ENCODE results near the gene JPT1.

JPT1 gene

DNA sequence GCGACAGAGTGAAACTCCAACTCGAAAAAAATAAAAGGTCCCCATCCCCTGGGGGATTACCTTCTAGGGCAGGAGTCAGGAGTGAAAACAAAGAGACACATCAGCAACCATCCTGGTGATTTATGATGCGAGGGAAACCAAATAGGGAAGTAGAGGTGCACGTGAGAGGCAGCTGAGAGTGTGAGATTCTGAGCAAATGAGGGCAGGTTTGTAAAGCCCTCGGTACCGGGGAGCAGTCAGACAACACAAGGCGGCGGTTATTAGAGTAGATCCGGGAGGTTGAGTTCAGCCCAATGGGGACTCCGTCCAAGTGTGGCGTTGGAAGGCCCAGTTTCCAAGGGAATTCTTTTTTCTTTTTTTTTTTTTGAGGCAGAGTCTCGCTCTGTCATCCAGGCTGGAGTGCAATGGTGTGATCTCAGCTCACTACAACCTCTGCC lies 51.9 kb downstream of the JPT1 start:
- DNase-seq = no peak

DNA sequence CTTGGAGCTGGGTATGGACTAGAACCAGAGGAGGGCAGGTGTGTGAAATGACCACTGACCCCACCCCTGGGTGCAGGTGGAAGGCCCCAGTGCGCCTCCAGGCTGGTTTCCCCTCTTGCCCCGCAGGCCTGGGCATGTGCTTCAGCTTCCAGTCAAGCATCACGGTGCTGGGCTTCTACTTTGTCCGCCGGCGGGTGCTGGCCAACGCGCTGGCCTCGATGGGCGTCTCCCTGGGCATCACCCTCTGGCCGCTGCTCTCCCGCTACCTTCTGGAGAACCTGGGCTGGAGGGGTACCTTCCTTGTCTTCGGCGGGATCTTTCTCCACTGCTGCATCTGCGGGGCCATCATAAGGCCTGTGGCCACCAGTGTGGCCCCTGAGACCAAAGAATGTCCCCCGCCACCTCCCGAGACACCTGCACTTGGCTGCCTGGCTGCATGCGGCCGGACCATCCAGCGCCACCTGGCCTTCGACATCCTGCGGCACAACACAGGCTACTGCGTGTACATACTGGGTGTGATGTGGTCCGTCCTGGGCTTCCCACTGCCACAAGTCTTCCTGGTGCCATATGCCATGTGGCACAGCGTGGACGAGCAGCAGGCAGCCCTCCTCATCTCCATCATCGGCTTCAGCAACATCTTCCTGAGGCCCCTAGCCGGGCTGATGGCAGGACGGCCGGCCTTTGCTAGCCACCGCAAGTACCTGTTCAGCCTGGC lies 54.3 kb downstream of the JPT1 start:
- no peak for DNase-seq

DNA sequence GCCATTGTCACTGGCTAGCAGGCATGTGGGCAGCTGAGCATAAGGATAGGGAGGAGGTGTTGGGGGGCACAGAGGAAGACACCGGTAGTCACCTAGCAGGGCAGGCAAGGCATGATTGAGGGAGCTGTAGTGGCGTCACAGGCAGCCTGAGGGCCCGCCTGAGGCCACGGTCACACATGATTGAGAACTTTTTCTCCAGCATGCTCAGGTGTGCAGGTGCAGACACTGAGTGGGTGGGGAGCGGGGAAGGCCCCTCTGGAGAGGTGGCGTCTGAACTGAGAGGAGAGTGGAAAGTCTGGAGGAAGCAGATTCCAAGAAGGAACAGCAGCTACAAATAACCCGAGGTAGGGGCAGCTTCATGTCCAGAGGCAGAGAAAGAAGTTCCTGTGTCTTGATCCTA lies 55.5 kb downstream of the JPT1 start:
- no peak for DNase-seq

DNA sequence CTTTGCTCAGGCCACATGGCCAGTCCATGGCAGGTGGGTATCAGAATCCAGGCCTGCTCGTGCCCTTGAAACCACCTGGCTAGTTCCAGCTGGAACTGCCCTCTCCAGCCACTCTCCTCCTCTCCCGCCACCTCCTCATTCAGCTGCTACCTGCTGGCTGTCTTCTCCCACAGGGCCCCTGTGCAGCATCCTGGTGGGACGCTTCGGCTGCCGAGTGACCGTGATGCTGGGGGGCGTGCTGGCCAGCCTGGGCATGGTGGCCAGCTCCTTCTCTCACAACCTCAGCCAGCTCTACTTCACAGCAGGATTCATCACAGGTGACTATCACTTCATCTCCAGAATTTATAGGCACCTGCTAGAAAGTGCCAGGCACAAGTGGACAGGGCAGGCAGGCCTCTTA lies 56.4 kb downstream of the JPT1 start:
- DNase-seq = no peak

DNA sequence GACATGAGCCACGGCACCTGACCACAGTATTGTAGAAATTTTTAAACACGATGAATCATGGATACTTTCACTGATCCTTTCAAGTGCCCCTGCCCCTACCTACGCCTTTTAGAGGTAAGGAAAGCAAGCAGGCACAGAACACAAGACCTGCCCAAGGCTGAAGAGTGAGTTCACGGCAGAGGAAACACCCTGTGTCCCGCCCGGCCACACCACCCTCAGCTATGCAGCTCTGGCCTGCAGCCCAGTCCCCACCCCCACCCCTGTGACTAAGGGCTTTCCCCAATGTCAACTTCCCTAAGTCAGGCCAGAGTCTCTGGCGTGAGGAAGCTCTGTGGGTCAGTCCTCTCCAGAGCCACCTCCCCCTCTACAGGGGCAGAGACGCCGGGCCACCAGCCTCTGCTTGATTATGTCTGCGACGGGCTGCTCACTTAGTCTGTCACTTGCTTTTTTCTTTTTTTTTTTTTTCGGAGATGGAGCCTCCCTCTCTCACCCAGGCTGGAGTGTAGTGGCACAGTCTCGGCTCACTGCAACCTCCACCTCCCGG lies 58.2 kb downstream of the JPT1 start:
- no peak for DNase-seq

DNA sequence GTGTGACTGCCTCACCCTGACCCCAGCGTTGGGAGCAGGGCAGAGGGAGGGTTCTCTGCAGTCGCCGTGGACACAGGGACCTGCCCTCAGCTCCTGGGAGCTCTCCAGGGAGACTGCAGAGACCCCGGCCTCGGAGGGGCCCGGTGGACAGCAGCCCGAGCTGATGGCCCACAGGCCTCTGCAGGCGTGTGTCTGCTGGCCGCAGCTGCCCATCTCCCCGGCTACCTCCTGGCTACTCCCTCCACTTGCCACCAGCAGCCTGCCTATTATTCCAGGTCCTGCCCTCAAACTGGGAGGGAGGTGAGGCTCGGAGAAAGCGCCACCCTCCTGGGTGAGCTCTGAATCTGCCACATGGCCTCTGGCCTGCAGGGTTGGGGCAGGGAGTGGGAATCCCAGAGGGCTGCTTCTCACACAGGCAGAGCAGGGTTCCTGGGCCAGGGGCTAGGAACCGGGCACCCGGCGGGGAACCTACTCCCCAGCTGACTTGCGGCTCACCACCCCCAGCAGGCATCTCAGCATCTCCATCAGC lies 59.4 kb downstream of the JPT1 start:
- DNase-seq = no peak

DNA sequence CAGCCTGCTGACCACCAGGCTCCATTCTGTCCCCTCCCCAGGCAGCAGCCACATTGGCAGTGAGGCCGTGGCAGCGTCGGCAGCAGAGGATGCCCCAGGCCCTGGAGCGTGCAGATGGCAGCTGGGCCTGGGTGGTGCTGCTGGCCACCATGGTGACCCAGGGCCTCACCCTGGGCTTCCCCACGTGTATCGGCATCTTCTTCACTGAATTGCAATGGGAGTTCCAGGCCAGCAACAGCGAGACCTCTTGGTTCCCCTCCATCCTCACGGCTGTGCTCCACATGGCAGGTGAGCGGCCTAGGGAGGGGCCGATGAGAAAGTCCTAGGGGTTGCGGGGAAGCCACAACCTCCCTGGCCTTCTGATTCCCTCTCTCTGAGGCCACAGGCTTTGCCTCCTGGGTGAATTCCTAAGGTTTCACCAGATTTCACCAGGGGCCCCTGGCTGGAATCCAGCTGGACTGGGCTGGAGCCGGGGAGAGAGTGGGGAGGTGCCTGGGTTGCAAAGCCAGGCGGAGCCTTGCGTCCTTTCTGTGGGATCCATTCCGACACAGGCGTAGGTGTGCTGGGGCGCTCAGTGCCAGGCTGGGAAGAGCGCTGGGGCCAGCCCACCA lies 60.7 kb downstream of the JPT1 start:
- no peak for DNase-seq

DNA sequence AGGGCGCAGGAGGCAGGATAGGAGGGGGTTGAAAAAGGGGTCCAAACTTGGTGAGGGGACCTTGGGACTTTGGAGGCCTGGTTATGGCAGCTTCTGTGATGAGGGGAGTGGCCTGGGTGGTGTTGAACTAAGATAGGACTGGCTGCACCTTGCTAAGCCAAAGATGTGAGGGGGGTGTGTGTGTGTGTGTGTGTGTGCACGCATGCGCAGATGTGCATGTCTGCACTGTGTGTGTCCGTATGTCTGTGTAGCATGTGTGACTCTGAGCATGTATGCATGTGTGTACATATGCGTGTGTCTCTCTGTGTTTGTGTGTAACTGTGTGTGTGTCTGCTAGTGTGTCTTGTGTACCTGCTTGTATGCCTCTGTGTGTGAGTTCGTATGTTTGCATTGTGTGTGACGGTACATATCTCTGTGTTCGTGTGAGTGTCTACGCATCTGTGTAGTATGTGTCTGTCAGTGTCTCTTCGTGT lies 62.4 kb downstream of the JPT1 start:
- no peak for DNase-seq

DNA sequence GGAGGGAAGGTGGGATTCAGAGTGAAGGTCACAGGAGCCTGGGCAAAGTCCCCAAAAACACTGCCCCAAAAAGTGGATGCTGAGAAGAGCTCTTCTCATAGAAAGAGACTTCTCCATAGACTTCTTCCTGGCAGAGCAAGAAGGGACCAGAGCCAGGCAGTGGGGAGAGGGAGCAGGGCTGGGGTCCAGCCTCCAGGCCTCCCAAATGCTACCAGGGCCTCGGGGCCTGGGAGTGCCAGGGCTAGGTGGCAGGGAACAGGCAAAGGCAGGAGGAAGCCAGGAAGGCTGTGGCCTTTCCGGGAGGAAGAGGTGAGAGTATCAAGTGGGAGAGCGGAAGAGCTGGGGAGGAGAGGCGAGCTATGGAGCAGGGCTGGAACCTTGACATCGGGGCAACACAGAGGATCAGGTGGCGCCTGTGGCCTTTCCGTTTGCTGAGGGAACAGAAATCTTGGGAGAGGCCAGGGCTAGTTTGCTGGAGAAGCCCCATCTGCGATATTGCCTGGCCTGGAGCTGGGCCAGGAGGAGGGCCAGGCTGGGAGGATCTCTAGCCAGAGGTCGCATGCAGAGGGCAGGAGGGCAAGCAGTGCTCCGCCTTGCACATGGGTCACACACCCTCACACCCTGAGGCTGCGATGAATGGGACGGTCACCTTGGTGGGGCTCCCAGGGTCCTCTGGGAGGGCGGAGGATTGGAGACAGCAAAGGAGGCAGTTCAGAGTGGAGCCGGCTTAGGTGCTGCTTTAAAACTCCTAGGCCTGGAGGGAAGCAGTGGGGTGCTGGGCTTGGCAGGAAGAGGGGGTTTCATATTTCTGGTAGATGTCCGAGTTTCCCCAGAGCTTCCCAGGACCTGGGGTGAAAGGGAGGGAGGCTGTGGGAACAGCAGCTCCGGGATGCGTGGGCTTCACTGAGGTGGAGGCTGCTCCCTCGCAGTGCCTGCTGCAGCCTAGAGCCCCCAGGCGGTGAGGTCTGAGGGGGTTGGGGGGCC lies 63.1 kb downstream of the JPT1 start:
- DNase-seq = no peak

DNA sequence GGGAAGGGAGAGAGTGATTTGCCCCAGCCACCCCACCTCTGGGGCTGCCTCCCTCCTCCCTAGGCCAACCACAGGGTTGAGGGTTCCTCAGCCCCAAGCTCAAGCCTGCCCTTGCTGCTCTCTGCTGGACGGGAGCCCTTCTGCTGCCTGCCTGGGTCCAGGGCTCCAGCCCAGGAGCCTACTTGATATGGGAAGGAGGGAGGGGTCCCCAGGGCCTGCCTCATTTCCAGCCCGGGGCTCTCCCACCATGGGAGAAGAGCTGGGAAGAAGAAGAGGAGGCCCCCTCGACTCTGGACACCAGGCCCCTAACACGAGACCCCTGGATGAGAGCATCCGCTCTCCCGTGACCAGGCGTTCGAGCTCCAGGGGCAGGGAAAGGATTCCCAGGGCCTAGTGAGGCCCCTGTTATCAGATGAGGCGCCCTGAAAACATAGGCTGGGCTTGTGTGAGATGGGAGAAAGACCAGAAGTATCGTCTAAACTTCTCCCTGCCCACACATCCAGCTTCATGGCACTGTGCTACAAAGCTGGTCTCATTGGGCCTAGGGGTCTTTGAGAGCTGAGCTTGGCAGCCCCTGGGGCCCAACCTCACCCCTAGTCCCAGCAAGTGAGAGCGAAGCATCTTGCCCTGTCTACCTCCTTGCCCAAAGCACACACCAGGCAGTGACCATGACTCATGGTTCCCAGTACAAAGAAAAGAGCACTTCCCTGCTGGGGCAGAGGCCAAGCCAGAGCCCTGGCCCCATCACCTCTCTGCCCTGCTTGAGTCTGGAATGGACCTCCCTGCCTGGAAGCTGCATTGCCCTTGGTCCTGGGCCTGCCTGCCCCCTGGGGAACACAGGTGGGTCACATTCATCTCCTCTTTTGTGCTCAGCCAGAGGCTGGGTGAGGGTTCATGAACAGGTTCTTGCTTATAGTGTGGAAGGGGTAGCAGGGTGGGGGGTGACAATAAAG lies 65.6 kb downstream of the JPT1 start:
- DNase-seq = no peak

DNA sequence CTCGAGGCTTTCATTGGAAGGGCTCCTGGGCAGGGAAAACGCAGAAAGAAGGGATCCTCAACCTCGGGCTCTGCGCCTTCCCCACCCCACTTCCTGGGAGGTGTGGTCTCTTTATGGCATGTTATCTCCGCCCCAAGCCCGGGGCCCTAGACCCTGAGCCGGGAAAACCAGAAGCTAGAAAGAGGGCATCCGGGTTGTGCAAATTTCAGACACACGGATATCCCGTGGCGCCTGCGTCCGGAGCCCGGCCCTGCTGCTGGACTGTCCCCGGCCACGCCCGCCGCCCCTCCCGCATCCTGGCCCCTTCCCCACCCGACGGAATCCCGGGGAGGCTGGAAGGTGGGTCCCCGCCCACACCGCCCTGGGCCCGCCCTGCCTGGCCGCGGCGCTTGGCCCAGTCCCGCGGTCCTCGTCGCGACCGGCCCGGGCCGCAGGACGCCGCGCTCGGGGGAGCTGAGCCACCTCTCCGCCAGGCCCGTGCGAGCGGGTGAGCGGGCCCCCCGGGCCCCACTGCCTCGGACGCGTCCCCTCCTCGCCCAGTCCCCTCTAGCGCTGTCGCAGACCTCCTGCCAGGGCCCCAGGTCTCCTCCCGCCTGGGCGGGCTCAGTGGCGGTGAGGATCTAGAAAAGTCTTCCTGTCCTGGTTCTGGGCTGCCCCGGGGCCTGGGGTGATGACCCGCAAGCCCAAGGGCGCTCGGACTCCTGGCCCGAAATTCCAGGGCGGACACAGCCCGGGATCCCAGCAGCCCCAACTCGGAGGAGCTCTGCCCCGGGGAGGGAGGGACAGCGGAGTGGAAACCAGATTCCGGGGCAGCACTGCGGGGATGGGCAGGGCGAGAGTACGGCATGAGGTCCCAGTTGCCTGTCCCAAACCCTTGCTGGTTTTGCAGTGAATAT lies 66.5 kb downstream of the JPT1 start, which contains the start of gene SLC16A5:
TSS of gene SLC16A5 (plus strand) at position 397 of the 896 bp plus-strand sequence. CDS start 5,683 bp downstream, outside the sequence.
- DNase-seq = no peak

DNA sequence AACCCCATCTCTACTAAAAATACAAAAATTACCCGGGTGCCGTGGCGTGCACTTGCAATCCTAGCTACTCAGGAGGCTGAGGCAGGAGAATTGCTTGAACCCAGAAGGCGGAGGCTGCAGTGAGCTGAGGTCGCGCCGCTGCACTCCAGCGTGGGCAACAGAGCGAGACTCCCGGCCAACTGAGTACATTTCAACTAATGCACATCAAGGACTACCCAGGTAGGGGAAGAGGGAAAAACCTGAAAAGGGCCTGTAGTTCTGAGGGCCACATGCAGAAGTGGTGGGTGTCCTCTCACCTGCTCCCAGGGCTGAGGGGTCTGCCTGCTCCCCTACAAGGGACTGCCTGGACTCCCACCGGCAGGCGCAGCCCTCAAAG lies 67.1 kb downstream of the JPT1 start:
- no peak for DNase-seq

DNA sequence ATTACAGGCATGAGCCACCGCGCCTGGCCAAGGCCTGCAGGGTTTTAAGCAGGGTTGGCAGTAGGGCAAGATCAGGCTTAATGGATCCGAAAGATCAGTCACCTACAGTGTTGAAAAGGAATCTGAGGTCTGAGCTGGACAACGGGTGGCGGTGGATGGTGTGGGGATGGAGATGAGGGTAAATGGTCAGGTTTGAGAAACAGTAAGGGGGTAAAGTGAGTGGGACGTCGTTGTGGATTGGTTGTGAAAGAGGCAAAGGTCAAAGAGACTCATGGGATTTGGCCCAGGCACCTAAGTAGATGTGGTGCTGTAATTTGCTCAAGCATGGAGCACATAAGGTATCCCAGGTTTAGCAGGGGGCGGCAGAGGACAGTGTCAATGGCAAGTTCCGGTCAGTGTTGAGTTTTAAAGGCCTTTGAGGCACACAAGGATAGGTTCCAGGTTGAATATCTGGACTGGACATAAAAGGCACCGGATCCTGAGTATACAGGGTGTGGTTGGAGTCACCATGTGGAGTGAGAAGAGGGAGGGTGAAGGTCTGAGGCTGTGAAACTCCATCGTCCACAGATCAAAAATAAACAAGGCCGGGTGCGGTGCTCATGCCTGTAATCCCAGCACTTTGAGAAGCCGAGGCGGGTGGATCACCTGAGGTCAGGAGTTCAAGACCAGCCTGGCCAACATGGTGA lies 67.7 kb downstream of the JPT1 start:
- DNase-seq = no peak

Measured in NCI-H187 treated with DMSO at 0.1 percent for 48 hours (cell line).